Astrocyte of the spinal cord (primary cell): ENCODE data around the gene GALK1.
A peak's percentile ranks its signal among the peaks of the same experiment; 100 is the strongest.

Experiments used
- DNase-seq: peaks from one replicate; pipeline ENCODE4 v3.0.0; 2011; ENCODE audit warnings: low read depth, low spot score
- H3K4me3 ChIP-seq: 2 replicates; pipeline ENCODE4 v1.5.1; 2011; ENCODE audit warnings: low read depth, mild to moderate bottlenecking, low read length, moderate library complexity
- in situ Hi-C: cut with HindIII; loops from 2 replicates; pipeline ENCODE4 v1.10.0; 2017; ENCODE audit warnings: low sequenced_read_pairs
- TF ChIP-seq, protein P1 (sequence below): IDR thresholded peaks from 2 replicates; pipeline ENCODE4 v1.5.1; 2012; ENCODE audit warnings: low read depth, mild to moderate bottlenecking, low read length, inconsistent platforms

The GALK1 gene

DNA sequence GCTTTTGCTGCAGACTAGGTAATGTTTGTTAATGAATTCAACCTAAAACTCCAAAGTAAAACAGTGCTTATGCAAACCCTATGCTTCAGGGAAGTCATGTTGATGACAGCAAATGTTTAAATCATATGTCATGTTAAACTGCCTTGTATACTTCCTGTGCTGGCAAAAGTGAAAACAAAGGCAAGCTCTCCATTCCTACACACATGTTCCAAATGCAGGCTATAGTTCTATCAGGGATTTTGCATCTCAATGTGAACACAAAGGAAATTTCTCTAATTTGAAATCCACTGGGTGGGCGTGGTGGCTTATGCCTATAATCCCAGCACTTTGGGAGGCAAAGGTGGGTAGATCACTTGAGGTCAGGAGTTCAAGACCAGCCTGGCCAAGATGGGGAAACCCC lies 38.9 kb upstream of the GALK1 start:
- TF ChIP-seq, protein P1, sequence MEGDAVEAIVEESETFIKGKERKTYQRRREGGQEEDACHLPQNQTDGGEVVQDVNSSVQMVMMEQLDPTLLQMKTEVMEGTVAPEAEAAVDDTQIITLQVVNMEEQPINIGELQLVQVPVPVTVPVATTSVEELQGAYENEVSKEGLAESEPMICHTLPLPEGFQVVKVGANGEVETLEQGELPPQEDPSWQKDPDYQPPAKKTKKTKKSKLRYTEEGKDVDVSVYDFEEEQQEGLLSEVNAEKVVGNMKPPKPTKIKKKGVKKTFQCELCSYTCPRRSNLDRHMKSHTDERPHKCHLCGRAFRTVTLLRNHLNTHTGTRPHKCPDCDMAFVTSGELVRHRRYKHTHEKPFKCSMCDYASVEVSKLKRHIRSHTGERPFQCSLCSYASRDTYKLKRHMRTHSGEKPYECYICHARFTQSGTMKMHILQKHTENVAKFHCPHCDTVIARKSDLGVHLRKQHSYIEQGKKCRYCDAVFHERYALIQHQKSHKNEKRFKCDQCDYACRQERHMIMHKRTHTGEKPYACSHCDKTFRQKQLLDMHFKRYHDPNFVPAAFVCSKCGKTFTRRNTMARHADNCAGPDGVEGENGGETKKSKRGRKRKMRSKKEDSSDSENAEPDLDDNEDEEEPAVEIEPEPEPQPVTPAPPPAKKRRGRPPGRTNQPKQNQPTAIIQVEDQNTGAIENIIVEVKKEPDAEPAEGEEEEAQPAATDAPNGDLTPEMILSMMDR, result no peak

DNA sequence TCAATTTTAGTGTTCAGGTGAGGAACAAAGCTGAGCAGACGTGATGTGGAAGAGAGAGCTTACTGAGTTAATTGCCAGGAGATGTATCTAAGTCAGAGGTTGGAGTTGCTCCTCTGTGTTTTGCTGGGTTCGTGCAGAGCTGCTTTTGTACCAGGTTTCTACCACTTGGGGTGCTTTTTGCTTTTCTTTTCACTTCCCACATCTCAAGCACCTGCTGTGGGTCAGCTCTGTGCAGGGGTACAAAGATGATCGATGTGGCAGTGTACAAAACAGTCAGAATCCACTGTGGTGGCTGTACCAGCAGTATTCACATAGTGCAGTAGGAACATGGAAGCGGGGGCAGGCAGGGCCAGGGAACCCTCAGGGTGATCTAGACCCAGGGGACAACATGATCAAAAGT lies 34.4 kb upstream of the GALK1 start:
- H3K4me3 ChIP-seq, result no peak overlapping the region
- no peak for DNase-seq
- in situ Hi-C loops, result no loop called here
- TF ChIP-seq, protein P1, result no peak

More for the DNA sequence above, 38.9 kb upstream of the GALK1 start:
- in situ Hi-C loops, result no loop called here
- H3K4me3 ChIP-seq, result no peak overlapping the region
- DNase-seq, result no peak

DNA sequence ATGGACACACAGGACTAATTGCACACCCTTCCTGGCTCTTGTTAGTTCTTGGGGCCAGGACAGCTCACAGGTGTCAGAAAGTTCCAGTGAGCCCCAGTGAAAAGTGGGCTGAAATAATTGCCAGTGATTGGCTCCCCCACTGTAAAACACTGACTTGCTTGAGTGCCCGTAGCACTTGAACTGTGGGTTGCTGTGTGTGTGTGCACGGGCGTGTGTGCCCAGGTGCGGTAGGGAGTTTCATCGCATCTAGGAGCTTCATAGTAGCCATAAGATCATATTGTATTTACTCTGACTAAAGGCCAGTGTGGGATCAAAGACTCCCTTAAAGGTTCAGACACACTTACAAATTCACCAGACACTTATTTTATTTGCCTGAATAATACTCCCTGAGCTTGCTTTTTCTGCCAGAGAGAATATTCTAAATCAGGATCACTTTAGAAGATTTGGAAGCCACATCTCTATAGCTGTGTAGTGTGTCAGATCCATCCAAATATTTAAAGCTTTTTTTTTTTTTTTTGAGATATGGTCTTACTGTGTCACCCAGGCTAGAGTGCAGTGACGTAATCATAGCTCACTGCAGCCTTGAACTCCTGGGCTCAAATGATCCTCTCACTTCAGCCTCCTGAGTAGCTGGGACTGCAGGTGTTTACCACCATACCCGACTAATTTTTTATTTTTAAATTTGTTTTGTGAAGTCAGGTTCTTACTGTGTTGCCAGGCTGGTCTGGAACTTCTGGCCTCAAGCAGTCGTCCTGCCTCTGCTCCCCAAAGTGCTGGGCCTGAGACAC lies 31.0 kb upstream of the GALK1 start:
- TF ChIP-seq, protein P1, result no peak
- no peak for DNase-seq
- H3K4me3 ChIP-seq, result no peak overlapping the region
- in situ Hi-C loops, result no loop called here

DNA sequence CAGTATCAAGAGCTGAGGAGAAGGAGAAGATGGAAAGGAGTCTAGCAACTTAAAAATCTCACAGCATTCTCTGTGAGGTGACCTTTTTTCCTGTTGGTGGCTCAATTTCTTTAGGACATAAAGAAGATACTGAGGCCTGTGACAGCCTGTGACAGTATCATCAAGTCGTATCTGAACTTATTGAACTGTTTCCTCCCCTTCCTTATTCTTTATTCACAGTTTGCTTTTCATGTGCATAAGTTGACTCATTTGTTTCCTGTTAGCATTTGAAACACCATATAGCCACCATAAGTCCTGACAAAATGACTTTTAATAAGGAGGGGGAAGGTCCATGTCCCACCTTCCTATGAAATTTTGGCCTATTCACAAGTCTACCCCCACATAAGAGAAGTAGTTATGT lies 28.5 kb upstream of the GALK1 start:
- in situ Hi-C loops, result no loop called here
- H3K4me3 ChIP-seq, result no peak overlapping the region
- TF ChIP-seq, protein P1, result no peak
- DNase-seq, result no peak

DNA sequence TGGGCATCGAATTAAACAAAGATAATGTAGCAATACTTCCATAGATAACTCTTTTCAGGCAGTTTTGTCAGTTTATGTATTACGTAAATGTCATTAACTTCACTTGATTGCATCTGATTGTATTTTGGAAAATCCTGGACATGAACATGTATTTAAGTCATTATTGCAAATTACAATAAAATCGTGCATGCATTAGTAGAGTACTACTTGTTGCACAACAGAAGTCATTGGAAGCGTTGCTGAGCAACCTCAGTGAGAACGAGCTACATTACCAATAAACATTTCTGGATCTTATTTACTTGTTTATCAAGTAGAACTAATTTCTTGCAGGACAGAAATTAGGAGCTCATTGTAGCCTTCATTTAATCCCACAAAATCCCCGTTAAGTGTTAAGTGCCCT lies 26.3 kb upstream of the GALK1 start:
- H3K4me3 ChIP-seq, result no peak overlapping the region

DNA sequence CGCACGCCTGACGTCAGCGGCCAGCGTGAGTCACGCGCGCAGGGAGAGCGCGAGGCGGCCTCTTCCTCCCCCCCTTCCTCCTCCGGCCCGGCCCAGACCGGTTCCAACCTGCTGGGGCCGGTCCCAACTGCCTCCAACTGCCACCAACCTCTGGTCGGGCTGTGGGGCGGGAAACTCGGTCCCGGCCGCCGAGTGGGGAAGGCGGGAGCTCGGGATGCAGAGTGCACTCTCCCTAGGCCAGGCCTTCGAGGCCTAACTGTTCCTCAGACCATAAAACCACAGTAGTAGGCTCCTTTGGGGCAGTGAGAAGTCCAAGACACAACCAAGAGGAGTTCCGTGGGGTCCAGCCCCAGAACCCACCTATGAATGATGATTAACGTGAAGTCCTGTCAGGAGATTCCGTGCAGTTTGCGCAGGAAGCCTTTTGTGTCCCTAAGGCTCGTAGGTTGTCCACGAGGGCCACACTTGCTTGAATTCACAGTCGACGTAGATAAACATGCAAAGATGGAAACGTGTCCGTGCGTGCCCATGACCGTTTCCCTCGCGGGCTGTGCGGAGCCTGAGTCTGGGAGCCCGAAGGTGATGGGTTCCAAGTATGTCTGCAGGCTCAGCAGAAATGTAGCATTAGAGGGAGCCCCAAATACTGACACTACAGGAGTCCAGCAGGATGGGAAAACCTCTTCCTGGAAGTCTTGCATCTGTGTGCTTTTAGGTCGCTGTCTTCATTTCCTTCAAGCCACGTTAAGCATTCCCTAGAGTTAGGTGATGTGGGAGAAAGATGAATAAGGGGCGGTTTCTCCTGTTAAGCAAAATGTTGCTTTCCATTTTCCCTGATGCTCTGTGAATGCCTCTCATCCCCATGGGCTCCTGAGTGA lies 20.3 kb upstream of the GALK1 start:
- DNase-seq, result peak; percentile 95
- in situ Hi-C loops, result no loop called here
- TF ChIP-seq, protein P1, result no peak
- H3K4me3 ChIP-seq, result peak overlapping the region; percentile 71

More for the DNA sequence above, 26.3 kb upstream of the GALK1 start:
- no peak for DNase-seq
- in situ Hi-C loops, result no loop called here
- TF ChIP-seq, protein P1, result no peak
